Hindlimb muscle (tissue), 1 donor: ENCODE results near the gene SLC34A3. TPM values are rescaled to one million over a fixed set of nuclear protein-coding genes. Genes with fewer than 3 reads are reported as not detected.
"Not testable (repeated sequence)": the region's sequence is repeated elsewhere in the genome, so short reads cannot be mapped to it uniquely, and the experiment has no call there.

Source experiments
- DNase-seq: peaks from one replicate; pipeline ENCODE4 v3.0.0-alpha.2; 2013
- polyA plus RNA-seq: library from polyadenylated mRNA; unstranded; fragments of 120-200 nt; gene quantifications from one replicate; pipeline ENCODE4 v1.2.1, GENCODE V29; 2013; ENCODE audit not compliant: insufficient read length

Gene SLC34A3
- polyA plus RNA-seq, 1 donor, result 1.8 TPM

DNA sequence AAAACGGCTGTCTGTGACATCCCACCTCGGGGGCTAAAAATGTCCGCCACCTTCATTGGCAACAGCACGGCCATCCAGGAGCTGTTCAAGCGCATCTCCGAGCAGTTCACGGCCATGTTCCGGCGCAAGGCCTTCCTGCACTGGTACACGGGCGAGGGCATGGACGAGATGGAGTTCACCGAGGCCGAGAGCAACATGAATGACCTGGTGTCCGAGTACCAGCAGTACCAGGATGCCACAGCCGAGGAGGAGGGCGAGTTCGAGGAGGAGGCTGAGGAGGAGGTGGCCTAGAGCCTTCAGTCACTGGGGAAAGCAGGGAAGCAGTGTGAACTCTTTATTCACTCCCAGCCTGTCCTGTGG is 12.5 kb downstream of the SLC34A3 start:
- DNase-seq, result not testable (repeated sequence)

DNA sequence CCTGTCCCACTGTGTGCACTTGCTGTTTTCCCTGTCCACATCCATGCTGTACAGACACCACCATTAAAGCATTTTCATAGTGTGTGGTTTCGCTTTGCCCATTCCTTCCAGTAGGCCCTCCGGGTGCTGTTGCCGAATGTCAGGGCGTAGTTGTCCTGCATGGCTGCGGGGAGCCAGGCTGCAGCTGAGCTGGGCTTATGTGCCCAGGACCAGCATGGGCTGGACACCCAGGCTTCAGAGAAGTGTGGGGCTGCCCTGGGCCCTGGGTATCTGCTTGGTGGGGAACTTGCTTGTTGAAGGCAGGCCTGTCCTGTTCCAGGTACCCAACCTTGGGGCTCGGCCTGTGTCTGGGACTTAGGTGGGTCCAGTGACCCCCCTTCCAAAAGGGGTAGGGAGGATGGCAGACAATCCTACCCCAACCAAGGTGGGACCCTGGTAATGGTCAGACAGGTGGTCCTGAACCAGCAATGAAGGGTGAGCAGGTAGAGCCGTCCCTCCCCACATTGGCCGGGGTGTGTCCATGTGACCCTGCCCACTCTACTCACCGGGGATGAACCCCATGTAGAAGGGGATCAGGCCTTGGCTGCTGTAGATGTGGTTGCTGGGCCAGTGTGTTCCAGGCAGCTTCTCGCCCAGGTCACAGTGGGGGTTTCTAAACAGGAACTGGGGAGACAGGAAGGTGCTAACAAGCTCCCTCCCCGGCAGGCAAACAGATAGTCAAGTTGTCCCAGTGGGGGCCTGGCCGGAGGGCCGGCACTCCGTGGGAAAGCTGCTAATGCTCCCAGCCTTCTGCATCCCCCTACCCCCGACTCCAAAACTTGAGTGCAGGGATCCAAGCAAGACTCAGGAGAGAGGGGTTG is 13.2 kb downstream of the SLC34A3 start:
- DNase-seq, result no peak

DNA sequence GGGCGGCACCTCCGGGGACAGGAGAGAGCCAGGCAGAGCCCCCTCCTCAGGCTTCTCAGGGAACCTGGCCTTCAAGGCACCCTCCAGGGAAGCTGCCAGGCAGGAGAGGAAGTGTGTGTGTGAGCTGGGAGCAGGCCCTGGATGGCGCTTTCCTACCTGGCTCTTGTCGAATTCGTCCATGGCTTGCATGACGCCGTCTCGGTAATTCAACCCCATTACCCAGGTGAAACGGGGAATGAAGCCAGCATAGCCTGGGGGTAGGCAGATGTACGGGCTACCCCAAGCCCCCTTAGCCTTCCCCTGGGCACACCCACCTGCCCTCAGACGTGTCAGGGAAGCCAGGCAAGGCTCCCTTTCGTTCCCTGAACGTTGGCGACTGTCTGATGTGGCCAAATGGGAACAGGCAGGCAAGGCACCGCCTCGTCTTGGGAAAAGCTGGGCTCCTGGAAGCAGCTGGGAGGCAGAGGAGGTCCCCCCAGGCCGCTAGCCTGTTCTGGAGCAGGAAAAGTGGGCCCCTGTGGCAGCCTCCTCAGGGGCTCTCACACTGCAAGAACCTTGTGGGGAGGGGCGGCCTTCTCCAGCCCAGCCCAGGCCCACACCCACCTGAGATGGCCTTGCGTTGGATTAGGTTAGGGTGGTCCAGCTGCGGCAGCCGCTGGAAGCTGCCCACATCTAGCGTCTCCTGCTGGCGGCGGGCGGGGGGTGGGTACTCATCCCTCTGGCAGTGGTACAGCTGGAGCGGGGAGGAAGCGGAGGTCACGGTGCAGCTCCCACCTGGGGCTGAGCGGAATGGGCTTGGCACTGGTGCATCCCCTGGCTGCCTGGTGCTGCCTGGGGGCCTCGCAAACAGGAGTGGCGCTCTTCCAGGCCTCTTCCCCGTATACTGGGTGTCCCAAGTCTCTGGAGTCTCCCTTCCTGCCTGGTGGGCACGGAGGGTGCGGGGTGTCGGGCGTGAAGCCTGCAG is 14.1 kb downstream of the SLC34A3 start:
- DNase-seq, result no peak

DNA sequence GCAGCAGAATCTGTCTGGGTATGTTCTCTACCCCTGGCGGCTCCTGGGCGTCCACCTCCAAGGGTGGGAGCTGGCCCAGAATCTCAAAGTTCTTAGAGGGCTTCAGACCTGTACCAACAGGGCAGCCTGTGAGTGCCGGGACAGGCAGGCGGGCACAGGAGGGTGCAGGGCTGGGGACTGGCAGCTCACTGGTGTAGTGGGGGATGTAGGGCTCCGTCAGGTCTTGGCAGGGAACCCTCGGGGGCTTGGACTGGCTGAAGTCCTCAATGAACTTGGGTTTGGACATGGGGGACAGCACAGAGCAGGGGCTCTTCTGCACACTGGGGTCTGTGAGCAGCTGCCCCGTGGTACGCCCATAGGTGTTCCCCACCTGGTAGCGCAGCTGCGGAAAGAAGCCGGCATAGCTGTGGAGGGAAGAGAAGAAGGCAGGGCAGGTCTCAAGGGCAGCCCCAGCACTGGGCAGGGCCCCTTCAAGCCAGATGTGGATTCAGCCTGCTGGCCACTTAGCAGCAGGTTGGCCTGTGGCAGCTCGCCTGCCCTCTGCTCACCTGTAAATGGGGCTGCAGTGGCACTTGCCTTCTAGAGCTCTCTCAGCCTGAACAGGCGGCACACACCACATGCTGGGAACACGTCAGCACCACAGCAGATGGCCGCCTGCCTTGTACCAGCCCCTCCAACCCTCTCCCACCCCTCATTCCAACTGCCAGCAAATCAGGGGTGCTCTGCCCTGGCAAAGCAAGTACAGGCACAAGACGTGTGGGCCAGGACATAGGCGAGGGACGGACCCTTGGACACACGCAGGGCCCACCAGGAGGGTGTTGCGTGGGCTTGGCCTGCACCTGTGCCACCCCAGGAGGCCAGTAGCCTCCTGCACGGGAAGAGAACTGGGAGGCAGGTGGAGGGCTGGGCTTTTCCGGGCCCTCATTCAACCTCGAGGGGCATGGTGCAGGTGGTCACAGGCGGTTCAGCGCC is 15.0 kb downstream of the SLC34A3 start:
- DNase-seq, result no peak

DNA sequence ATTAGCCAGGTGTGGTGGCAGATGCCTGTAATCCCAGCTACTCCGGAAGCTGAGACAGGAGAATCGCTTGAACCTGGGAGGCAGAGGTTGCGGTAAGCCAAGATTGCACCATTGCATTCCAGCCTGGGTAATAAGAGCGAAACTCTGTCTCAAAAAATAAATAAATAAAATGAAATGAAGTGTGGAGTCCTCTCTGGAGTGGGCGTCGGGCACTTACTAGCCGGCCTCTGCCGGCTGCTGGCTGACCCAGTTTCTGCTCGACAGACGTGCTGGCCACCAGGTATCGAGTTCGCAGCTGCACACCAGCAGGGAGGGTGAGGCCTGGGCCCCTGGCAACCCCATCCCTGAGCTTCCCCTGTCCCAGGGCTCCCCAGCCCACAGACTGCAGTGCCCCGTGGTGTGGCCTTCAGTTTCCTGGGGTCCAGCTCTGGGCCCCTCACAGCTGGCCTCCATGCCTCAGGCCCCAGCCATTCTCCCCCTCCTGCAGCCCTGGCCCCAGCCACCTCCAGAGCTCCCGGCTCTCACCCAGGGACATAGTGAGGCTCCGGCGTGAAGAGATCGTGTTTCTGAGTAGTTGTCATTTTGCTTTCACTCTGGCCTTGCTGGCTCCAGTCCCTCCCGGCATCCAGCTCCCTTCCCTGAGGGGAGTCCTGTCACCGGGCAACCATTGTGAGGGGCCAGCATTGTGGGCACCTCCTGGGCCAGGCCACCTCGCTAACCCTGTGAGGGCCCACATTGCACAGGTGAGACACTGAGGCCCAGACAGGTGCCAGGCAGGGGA is 16.6 kb downstream of the SLC34A3 start:
- DNase-seq, result no peak

DNA sequence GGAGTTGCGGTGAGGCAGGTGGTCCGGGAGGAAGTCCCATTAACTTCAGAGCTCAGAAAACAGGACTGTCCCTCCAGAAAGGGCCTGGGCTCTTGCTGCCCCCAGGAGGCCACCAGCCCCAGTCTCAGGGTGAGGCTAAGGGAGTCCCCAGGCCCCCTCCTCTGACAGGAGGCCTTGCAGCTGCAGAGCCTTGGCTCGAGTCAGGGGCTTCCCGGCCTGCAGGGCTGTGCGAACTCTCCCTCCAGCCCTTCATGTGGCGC is 17.1 kb downstream of the SLC34A3 start:
- no peak for DNase-seq

DNA sequence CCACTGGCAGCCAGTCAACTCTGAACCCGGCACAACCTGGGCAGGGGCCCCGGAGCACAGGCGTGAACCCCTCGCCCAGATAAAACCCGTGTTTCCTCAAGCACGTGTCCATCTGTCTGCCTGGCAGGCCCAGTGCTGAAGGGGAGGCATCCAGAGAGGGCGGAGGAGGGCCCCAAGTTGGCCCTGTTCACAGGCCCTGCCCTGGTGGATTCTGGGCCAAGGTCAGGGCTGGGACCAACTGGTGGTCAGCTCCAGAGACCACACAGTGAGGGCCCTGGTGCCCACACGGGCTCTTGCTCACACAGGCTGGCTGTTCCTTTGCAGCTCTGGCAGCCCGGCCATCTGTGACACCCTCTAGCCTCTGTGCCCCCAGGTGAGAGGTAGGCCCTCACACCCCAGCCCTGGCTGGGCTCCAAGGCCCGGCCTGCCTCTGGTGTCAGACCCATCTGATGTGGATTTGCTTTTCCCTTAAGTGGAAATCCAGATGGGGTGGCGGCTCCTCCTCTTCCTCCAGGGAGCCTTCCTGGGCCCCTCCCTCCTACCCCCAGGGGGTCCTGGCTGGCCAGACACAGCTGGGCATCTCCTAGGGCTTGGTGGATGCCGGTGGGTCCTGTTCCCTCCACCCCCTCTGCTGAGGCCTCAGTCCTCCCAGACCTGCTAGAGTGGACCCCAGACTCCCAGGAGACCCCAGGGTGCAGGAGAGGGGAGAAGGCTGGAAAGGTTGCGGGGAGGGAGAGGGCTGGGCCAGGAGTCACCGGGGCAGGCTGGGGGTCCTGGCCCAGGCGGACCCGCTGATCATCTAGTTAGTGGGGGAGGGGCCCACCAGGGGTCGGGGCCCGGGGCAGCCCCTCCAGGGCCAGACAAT is 19.9 kb downstream of the SLC34A3 start:
- DNase-seq, result no peak

DNA sequence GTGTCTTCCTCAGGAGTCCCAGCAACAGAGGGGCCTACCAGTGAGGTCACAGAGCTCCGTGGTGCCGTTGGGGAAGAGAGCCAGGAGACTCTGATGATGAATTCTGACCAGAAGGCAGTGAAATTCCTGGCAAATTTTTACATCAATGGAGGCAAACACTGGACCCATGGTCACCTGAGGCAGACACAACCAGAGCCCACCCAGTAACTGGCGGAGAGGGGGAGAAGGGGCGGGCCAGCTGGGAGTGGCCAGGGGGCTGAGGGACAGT is 20.4 kb downstream of the SLC34A3 start, which contains the start of gene STPG3:
Gene STPG3 (plus strand): TSS at position 93 of the 268 bp plus-strand sequence. CDS start 1 bp downstream, at position 94.
- DNase-seq, result no peak

DNA sequence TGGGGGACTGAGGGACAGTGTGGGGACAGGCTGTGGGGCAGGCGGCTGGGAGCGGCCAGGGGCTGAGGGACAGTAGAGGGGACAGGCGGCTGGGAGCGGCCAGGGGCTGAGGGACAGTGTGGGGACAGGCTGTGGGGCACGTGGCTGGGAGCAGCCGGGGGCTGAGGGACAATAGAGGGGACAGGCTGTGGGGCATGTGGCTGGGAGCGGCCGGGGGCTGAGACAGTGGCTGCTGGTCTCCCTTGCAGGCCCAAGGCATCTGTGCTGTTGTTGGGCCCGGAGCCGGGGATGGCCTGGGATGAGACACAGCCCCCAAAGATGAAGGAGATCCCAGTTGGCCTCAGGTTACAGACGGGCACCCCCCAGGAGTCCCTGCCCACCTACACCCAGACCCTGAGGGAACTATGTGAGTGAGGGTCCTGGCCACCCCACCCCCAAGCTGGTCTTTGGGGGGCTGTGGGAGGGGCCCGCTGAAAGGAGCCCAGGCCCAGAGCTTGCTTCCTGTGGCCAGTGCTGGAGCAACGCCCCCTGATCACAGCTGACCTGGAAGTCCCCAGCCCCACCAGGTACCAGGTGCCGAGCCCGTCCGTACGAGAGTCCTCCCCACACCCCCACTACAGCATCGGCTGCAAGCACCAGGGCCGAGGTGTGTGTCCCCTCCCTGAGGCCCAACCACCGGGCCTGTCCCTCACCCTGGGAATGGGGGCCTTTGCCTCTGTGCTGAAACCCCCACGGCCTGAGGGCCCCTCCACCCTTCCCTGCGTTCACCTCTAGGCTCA is 21.0 kb downstream of the SLC34A3 start:
- no peak for DNase-seq

DNA sequence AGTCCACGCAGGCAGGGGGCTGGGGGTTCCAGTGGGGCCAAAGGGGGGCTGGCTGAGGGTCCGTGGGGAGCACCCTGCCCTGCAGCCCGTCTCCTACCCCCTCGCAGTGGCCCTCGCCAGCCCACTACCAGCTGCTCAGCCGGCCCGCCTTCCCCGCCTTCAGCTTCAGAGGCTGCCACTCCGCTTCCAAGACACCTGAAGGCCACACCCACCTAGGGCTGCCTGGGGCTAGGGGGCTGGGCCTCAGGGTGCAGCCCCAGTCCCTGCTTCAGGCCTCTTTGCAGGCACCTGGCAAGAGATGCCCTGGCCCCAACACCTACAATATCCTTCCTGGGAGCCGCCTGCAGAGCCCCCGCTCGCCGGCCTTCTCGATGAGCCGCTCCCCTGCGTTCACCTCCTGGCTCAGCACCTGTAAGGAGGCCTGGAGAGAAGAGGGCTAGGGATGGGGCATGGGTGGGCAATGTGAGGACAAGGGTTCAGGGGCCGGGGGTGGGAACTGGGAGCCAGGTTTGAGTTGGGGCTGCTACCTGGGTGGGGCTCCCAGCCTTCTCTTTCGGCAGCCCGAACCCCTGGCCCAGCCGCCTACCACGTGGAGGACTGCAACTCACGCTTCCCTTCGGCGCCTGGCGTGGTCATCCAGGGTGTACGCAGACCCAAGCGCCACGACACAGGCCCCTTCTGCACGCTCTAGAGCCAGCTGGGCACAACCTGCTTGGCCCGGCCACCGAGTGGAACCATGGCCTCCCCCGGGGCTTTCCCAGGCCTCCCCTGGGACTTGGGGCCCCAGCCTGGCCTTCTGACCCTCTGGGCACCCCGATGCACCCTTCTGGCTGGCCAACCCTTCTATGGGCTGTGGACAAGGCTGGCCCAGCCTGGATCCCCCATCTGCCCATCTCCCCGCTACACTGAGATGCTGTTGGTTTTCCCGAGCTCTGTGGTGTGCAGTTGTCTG is 22.1 kb downstream of the SLC34A3 start:
- no peak for DNase-seq

DNA sequence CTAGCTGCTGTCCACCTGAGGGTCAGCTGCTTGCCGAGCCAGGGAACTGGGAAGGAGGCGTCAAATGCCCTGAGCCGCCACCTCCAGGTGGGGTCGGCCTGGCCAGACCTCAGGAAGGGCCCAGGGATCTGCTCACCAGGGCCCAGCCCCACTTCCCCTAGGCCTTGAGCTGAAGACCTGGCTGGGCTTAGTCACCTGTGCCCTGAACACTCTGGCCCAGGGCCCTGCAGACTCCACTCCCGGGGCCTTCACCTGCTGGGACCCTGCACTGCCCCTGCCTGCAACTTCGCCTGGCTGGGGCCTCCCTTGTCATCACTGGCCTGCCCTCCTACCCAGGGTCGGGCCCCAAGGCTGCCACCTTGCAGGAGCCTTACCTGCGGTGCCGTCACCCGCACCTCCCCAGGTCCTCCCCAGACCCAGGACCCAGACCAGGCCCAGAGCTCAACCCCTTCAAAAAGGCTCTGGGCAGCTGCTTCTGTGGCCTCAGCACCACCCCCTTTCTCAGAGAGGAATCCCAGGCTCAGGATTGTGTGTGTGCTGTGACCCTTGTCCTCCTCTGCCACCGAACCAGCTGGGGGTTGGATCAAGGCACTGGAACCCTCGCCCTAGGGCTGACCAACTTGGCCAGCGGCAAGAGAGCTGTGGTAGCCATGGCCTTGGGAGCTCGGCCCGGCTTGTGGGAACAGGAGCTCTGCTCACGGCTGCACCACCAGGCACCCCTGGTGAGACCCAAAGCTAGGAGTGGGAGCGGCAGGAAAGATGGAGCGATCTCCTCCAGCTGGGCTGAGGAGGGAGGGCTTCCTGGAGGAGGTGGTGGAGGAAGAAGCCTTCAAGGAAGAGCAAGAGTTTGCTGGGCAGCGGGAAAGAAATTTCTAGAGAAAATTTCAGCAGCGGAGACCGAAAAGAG is 23.3 kb downstream of the SLC34A3 start:
- no peak for DNase-seq

DNA sequence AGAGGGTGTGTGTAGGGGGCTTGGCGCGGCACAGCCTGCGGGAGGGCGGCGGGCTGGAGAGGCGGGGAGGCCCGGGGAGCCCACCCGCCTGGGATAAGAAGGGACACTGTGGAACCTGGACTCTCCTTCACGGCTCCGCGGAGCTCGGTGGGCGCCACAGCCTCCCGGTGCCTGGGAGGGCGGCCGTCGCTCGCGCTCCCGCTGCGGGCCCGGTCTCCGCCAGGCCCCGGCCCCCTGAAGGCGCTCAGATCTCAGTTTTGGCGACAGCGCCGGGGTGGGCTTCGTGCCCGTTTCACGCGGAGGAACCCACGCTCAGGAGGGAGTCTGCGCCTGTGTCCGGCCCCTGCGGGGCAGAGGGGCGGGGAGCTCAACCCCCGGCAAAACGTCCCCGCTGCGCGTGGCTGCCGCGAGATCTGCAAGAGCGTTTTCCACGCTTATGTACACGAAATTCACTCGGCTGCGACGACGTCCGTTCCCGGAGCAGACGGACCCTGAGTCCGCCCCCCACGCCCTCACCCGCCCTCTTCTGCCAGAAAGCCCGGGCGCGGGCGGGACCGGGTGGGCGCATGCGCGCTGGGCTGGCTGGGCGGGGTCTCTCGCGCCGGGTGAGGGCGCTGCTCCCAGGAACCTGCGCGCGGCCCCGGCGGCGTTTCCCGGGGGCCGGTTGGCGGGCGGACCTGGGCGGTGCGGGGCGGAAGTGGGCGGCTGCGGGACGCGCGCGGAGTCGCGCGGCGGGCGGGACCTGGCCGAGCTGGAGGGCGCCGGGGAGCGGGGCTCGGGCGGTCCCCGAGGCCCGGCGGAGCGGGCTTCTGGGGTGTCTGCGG is 24.1 kb downstream of the SLC34A3 start, which contains the start of gene NELFB:
Gene NELFB (plus strand): TSS at position 704 of the 824 bp plus-strand sequence.
- peak; percentile 95 for DNase-seq

DNA sequence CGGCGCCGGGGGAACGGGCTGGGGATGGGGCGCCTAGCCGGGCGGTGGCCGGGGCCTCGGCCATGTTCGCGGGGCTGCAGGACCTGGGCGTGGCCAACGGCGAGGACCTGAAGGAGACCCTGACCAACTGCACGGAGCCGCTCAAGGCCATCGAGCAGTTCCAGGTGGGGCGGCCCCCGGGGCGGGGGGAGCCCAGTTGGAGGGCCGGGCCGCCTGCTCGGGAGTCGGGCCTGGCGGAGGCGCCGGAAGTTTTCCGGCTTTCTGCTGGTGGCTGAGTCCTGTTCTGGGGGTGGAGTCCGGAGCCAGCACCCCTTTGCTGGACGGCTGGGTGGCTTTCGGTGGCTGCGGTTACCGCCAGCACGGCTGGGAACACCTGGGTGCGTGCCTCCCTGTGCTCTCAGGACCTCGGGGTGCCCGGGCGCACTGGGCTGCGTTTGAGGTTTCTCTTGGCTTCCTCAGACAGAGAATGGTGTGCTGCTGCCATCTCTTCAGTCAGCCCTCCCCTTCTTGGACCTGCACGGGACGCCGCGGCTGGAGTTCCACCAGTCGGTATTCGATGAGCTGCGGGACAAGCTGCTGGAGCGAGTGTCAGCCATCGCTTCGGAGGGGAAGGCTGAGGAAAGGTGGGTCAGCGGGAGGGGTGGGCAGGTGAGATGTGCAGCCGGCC is 24.9 kb downstream of the SLC34A3 start:
- no peak for DNase-seq

DNA sequence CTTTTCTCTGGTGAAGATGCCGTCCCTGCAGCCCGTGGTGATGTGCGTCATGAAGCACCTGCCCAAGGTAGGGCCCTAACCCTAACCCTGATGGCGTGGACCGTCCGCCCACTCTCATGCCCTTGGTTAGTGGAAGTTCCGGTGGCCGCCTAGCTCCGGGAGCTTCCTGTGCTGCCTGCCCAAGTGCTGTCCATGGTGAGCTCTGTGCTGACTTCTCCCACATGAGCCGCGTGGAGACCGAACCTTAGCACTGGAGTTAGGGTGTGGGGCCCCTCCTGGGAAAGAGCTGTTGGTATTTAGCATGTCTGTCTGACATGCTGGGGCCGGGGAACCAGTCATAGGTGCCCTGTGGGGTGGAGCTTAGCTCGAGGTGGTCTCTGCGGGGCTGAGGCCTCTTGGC is 25.7 kb downstream of the SLC34A3 start:
- no peak for DNase-seq

DNA sequence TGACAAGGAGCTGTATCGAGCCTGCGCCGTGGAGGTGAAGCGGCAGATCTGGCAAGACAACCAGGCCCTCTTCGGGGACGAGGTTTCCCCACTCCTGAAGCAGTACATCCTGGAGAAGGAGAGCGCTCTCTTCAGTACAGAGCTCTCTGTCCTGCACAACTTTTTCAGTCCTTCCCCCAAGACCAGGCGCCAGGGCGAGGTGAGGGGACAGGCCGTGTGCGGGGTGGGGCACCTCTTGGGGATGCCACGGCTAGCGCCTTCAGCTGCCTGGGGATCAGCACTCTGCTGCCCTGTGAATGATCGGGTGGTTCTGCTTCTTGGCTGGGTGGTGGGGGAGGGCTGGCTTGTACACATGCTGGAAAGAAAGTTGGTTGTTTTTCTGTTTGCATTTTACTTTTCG is 26.2 kb downstream of the SLC34A3 start:
- no peak for DNase-seq
